ENCODE measurements around the gene DICER1. TPM values are rescaled to one million over a fixed set of nuclear protein-coding genes. Genes with fewer than 3 reads are reported as not detected.

DICER1 gene
- total and polyA plus RNA-seq, 11 donors = 5.4 to 57.9 (median 29.3) TPM

- Histone ChIP-seq H3K9me3 (no peaks in the 10 kb centered on the region), H3K4me1 (peaks cover 0 to 52% (median 12%) of the 10 kb centered on the region in 12 donors), H3K36me3 (peaks cover 0 to 78% (median 52%) of the 10 kb centered on the region in 9 donors), H3K27ac (no peak overlapping the region), H3K27me3 (no peaks in the 10 kb centered on the region), H3K4me3 (no peak overlapping the region)
- 40 to 57% (median 41%) methylated on average over 3 of the region's 3 CpGs for WGBS, 4 donors
- DNase-seq (peak in 4 of 5 donors; percentile 53 to 77 (median 61)), ATAC-seq (peak in 3 of 4 donors; percentile 82 to 85 (median 83))
- no peak for TF ChIP-seq POLR2A (IDR thresholded peaks at IDR 0.05)
- peak; percentile 54 to 84 (median 70) for TF ChIP-seq CTCF (IDR thresholded peaks at IDR 0.05)
- intact Hi-C loops (cut with DNase I) = loop anchor here in 9 of 10 donors (1.0 to 10.0 kb wide), 6 partner anchors 194 to 412 kb away; no protein-coding TSS in a partner anchor
Measured at GRCh38 chr14:95098984-95099599, 58.2 kb downstream of the DICER1 start.

- Histone ChIP-seq H3K4me3 (no peak overlapping the region), H3K27ac (no peak overlapping the region), H3K4me1 (peaks cover 0 to 59% (median 15%) of the 10 kb centered on the region in 12 donors), H3K36me3 (peaks cover 0 to 78% (median 51%) of the 10 kb centered on the region in 9 donors), H3K27me3 (no peaks in the 10 kb centered on the region), H3K9me3 (no peaks in the 10 kb centered on the region)
- WGBS, 4 donors = 74 to 86% (median 80%) methylated on average over 2 of the region's 2 CpGs
- TF ChIP-seq CTCF (IDR thresholded peaks at IDR 0.05) (no peak), POLR2A (IDR thresholded peaks at IDR 0.05) (no peak)
- no peak for DNase-seq
- no peak for ATAC-seq
- intact Hi-C loops (cut with DNase I) = loop anchor here in 6 of 10 donors (5.0 to 10.0 kb wide), 4 partner anchors 193 to 410 kb away; no protein-coding TSS in a partner anchor
Measured at GRCh38 chr14:95097385-95097784, 59.9 kb downstream of the DICER1 start.

GRCh38 chr14:95096476-95096875, 60.9 kb downstream of the DICER1 start:
- no peaks in the 10 kb centered on the region for H3K27me3 ChIP-seq
- no peak for ATAC-seq
- H3K4me3 ChIP-seq = no peak overlapping the region
- intact Hi-C loops (cut with DNase I) = loop anchor here in 6 of 10 donors (5.0 to 10.0 kb wide), 4 partner anchors 192 to 409 kb away; no protein-coding TSS in a partner anchor
- TF ChIP-seq CTCF (IDR thresholded peaks at IDR 0.05) (no peak), POLR2A (IDR thresholded peaks at IDR 0.05) (no peak)
- H3K4me1 ChIP-seq = peaks cover 0 to 59% (median 15%) of the 10 kb centered on the region in 12 donors
- H3K36me3 ChIP-seq = peaks cover 0 to 78% (median 51%) of the 10 kb centered on the region in 9 donors
- WGBS, 4 donors = 75 to 82% (median 77%) methylated on average over 4 of the region's 4 CpGs
- H3K27ac ChIP-seq = no peak overlapping the region
- H3K9me3 ChIP-seq = no peaks in the 10 kb centered on the region
- no peak for DNase-seq

- H3K36me3 ChIP-seq = peaks cover 0 to 78% (median 55%) of the 10 kb centered on the region in 9 donors
Measured at GRCh38 chr14:95095996-95096395, 61.3 kb downstream of the DICER1 start.

More at GRCh38 chr14:95095996-95096395, 61.3 kb downstream of the DICER1 start:
- intact Hi-C loops (cut with DNase I) = loop anchor here in 6 of 10 donors (5.0 to 10.0 kb wide), 4 partner anchors 191 to 409 kb away; no protein-coding TSS in a partner anchor
- DNase-seq (no peak), ATAC-seq (peak in 2 of 4 donors; percentile 28 to 52)
- TF ChIP-seq CTCF (IDR thresholded peaks at IDR 0.05) (no peak), POLR2A (IDR thresholded peaks at IDR 0.05) (no peak)
- WGBS, 4 donors = 62 to 85% (median 68%) methylated on average over 8 of the region's 8 CpGs
- no peak overlapping the region for H3K4me3 ChIP-seq
- no peak overlapping the region for H3K27ac ChIP-seq
- H3K9me3 ChIP-seq = no peaks in the 10 kb centered on the region
- no peaks in the 10 kb centered on the region for H3K27me3 ChIP-seq
- H3K4me1 ChIP-seq = peaks cover 0 to 58% (median 15%) of the 10 kb centered on the region in 12 donors

Data from heart left ventricle (tissue), 16 donors.